ENCODE data around the gene MAPRE3. TPM values are rescaled to one million over a fixed set of nuclear protein-coding genes. Genes with fewer than 3 reads are reported as not detected.

MAPRE3 gene
- total and polyA plus RNA-seq, 9 of the 15 experiments (the other 6 are each of a cell fraction or from before 2014, with no cell fraction given), result 0.70 to 43.2 (median 12.6) TPM

GRCh38 chr2:27051902-27052645 is 81.6 kb downstream of the MAPRE3 start (continued):
- TF ChIP-seq COPS2 (conservative IDR thresholded peaks at IDR 0.05) (no peak), HOMEZ (CRISPR knock-in tag; IDR thresholded peaks at IDR 0.05) (0 out of 2 replicates have a peak, but pooled peaks have one; percentile 53), OTX1 (CRISPR knock-in tag; IDR thresholded peaks at IDR 0.05) (0 out of 2 replicates have a peak, but pooled peaks have one; percentile 58), ZNF699 (CRISPR knock-in tag; IDR thresholded peaks at IDR 0.05; ENCODE audit: insufficient replicate concordance) (no peak), ZNF592 (IDR thresholded peaks at IDR 0.05) (no peak), RREB1 (CRISPR knock-in tag; IDR thresholded peaks at IDR 0.05) (peak; percentile 68; the same call in 1 of the 2 replicates), ESRRA (IDR thresholded peaks at IDR 0.05; ENCODE audit: borderline replicate concordance, low read depth) (no peak), ZNF57 (CRISPR knock-in tag; IDR thresholded peaks at IDR 0.05) (0 out of 2 replicates have a peak, but pooled peaks have one; percentile 45), ZNF511 (CRISPR knock-in tag; IDR thresholded peaks at IDR 0.05) (no peak)

All from K562 (cell line).